Choroid plexus epithelial cell (primary cell): Measurements from ENCODE around the gene OSGEP.

ENCODE experiments used
- DNase-seq: peaks from one replicate; pipeline ENCODE4 v3.0.0-alpha.2; 2010; ENCODE audit warnings: low read depth
- H3K4me3 ChIP-seq: 2 replicates; pipeline ENCODE4 v1.5.1; 2011; ENCODE audit warnings: low read depth, mild to moderate bottlenecking, control low read depth, low read length, moderate library complexity
- CTCF ChIP-seq: conservative IDR thresholded peaks from 2 replicates; pipeline ENCODE4 v1.5.1; 2011; ENCODE audit warnings: low read depth, mild to moderate bottlenecking, control low read depth, inconsistent platforms, low read length, moderate library complexity

The OSGEP gene

DNA sequence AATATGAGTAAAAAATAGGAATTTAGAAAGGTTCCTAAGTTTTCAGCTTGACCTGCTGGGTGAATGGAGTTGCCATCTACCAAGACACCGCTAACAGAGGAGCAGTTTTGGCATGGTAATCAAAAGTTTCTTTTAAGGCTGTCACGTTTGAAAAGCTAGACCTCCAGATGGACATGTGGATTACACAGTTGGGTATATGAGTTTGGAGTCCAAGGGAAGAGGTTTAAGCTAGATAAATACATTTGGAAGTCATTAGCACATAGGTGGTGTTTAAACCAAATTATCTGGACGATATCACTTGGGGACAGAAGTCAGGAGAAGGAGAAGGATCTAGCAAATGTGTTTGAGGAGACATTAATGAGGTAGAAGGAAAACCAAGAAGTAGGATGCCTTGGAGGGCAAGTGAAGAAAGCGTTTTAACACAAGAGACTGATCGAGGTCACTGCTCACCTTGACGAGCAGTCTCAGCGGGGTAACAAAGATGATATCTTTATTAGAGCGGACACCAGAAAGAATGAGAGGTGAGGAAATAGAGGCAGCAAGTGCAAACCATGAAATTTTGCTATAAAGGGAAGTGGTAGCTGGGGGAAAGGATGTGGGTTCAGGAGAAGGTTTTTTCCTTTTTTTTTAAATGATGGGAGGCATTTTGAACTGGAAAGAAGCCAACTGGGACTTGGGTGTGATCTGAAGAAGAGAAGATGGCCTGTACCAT is 32.2 kb upstream of the OSGEP start:
- DNase-seq = no peak
- H3K4me3 ChIP-seq = no peak overlapping the region
- TF ChIP-seq CTCF = no peak

DNA sequence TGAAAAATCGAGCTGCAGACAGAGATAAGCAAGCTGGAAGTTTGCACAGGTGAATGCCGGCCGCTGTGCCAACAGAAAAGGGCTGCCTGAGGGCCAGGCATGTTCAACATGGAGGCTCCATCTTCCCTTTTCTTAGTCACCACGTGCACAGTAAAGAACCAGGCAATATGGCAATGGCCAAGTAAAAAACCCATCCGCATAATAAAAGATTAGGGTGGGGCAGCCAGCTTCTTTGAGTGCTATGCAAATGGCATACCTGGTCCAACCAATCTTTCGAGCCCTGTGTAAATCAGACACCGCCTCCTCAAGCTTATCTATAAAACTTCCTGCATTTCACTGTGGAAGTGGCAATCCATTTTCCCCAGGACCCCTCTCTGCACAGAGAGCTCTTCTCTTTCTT is 31.3 kb upstream of the OSGEP start:
- no peak overlapping the region for H3K4me3 ChIP-seq
- no peak for DNase-seq
- no peak for TF ChIP-seq CTCF

- H3K4me3 ChIP-seq = no peak overlapping the region
- no peak for TF ChIP-seq CTCF
These were observed 27.8 kb upstream of the OSGEP start for GRCh38 chr14:20482382-20482781.

DNA sequence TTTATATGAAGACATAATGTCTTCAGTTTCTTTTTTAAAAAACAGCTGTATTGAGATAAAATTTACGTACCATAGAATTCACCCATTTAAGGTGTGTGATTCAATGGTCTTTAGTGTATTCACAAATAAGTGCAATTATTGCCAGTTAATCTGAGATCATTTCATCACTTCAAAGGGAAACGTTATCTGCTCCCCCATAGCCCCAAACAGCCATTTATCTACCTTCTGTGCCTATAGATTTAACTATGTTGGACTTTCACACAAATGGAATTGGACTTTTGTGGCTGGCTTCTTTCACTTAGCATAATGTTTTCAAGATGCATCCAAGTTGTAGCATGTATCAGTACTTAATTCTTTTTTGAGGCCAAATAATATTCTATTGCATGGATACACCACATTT is 24.3 kb upstream of the OSGEP start:
- TF ChIP-seq CTCF = no peak
- no peak for DNase-seq
- no peak overlapping the region for H3K4me3 ChIP-seq

More at GRCh38 chr14:20482382-20482781, 27.8 kb upstream of the OSGEP start:
- DNase-seq = no peak

- DNase-seq = peak; percentile 49
- TF ChIP-seq CTCF = no peak
- no peak overlapping the region for H3K4me3 ChIP-seq
These were observed 22.7 kb upstream of the OSGEP start for GRCh38 chr14:20477211-20477876.

DNA sequence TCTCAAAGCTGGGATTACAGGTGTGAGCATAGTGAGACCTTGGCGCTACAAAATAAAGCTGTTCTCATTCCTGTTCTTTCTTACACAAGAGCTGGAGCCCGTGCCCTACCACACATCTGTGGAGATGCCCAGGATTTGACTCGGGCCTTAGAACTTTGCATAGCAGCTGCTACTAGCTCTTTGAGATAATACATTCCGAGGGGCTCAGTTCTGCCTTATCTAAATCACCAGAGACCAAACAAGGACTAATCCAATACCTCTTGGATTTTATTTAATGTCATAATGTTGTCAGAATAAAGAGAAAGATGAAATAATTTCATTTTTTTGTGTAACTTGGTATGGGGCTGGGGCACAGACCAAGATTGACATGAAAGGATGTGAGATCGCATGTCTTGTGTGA is 22.2 kb upstream of the OSGEP start:
- DNase-seq = no peak
- no peak for TF ChIP-seq CTCF
- H3K4me3 ChIP-seq = no peak overlapping the region

DNA sequence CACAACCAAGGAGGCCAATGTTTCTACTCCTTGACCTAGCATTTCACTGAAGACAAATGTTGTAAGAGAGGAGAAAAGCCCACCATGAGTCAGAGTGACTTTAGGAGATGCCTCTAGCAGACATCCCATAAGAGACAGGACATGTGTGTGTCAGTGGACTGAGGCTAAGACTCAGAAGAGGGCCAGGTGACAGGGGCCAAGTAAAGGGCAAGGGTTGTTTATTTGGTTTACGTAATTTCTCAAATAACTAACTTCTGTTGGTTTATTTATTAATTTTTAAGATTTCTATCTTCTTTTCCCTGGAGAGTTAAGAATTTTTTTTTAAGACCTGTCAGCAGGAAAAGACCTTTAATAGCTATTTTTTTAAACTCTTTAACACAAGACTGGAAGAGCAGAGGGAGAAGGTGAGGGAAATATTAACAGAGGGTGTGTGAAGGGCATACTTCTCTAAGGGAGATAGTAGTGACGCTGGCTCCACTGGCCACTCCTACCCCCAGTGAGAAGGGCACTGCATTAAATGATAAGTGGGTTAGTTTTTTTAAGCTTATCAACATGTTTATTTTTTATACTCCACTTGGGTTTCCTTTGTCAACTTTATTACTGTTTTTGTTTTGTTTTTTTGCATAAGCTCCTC is 18.0 kb upstream of the OSGEP start:
- H3K4me3 ChIP-seq = no peak overlapping the region
- peak; percentile 10 for DNase-seq
- TF ChIP-seq CTCF = no peak
